Chondrocyte (in vitro differentiated cells): Measurements from ENCODE around the gene FOXO3B. TPM values are rescaled to one million over a fixed set of nuclear protein-coding genes. Genes with fewer than 3 reads are reported as not detected.
"Not testable (repeated sequence)": the region's sequence is repeated elsewhere in the genome, so short reads cannot be mapped to it uniquely, and the experiment has no call there.

Source experiments
- DNase-seq: peaks from one replicate; pipeline ENCODE4 v3.0.0; 2021; ENCODE audit warnings: mixed read lengths, low spot score
- H3K27ac Mint-ChIP-seq: one replicate; pipeline ENCODE4 v1.8.0; 2021; ENCODE audit warnings: mild to moderate bottlenecking, moderate library complexity, mixed read lengths; ENCODE audit not compliant: unreplicated experiment
- H3K27me3 Mint-ChIP-seq: 2 replicates; pipeline ENCODE4 v1.8.0; 2021; ENCODE audit warnings: low read depth, mixed read lengths
- H3K36me3 Mint-ChIP-seq: 2 replicates; pipeline ENCODE4 v1.8.0; 2021; ENCODE audit warnings: low read depth, mixed read lengths
- H3K4me1 Mint-ChIP-seq: 2 replicates; pipeline ENCODE4 v1.8.0; 2021; ENCODE audit warnings: low read depth, mild to moderate bottlenecking, mixed read lengths
- H3K4me3 Mint-ChIP-seq: one replicate; pipeline ENCODE4 v1.8.0; 2021; ENCODE audit warnings: mild to moderate bottlenecking, moderate library complexity, mixed read lengths; ENCODE audit not compliant: unreplicated experiment
- H3K9me3 Mint-ChIP-seq: 2 replicates; pipeline ENCODE4 v1.8.0; 2021; ENCODE audit warnings: low read depth, mixed read lengths
- total RNA-seq: library from RNA; stranded (reverse); gene quantifications from 3 replicates; pipeline ENCODE4 v1.2.1, GENCODE V29; 2021
- TF ChIP-seq, protein P1 (sequence below): fragments of 200-600 bp; sonication (generic); IDR thresholded peaks from 2 replicates; pipeline ENCODE4 v1.5.0; 2021; ENCODE audit warnings: antibody characterized with exemption, mild to moderate bottlenecking, moderate library complexity

FOXO3B gene
- total RNA-seq, 1 donor from 2014 or later: 7.5 TPM

DNA sequence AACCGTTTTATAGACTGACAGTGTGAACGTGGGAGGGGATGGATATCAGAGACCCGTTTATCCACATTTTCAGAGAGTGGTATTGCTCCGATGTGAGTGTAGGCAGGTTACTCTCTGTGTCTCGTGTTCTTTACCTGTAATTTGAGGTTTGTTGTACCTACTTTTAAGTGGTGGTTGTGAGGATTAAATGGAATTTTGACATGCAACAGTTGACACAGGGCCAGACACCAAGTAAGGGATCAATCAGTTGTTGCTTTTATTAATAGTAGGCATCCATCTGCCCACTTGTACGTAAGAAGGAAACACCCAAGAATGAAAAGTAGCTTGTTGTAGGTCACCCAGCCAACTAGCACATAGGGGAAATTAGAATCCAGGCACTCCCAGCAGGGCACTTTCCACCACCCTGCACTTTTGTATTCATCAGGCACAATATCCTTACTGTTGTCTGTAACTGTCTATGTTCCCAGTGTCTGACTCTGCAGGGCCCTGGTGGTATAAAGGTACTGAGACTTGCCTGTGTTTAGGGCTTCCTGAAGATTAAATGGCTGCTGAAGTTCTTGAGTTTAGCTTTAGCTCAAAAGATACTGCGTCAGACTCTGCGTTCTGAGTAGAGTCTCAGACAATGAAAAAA is 16.5 kb upstream of the FOXO3B start:
- Mint-ChIP-seq H3K4me1 (peaks cover 11% of the 10 kb centered on the region), H3K4me3 (peak overlapping the region; percentile 88)
- H3K27me3 Mint-ChIP-seq, DNase-seq, H3K36me3 Mint-ChIP-seq, H3K9me3 Mint-ChIP-seq, H3K27ac Mint-ChIP-seq: not testable (repeated sequence)
- TF ChIP-seq, protein P1, sequence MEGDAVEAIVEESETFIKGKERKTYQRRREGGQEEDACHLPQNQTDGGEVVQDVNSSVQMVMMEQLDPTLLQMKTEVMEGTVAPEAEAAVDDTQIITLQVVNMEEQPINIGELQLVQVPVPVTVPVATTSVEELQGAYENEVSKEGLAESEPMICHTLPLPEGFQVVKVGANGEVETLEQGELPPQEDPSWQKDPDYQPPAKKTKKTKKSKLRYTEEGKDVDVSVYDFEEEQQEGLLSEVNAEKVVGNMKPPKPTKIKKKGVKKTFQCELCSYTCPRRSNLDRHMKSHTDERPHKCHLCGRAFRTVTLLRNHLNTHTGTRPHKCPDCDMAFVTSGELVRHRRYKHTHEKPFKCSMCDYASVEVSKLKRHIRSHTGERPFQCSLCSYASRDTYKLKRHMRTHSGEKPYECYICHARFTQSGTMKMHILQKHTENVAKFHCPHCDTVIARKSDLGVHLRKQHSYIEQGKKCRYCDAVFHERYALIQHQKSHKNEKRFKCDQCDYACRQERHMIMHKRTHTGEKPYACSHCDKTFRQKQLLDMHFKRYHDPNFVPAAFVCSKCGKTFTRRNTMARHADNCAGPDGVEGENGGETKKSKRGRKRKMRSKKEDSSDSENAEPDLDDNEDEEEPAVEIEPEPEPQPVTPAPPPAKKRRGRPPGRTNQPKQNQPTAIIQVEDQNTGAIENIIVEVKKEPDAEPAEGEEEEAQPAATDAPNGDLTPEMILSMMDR: peak; percentile 9

DNA sequence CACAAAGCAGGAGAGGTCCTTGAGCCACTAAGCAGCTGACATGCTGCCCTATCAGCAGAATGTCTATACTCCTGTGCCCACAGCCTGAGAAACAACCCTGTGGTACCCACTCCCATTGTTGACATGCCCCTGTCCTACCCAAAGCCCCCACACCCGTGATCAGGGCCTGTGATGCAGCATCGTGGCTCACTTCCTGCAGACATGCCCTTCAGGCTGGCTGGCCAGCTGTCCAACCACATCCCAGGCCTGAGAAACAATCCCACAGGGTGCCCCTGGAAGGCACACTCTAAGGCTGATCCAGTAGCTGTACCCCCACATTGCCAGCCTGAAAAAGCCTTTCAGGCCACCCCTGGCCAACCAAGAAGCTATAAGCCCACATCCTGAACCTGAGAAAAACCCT is 13.0 kb upstream of the FOXO3B start:
- H3K4me1 Mint-ChIP-seq: peaks cover 11% of the 10 kb centered on the region
- not testable (repeated sequence) for H3K27me3 Mint-ChIP-seq, H3K4me3 Mint-ChIP-seq, DNase-seq, H3K27ac Mint-ChIP-seq, H3K36me3 Mint-ChIP-seq, H3K9me3 Mint-ChIP-seq

- H3K27ac Mint-ChIP-seq, H3K4me1 Mint-ChIP-seq, DNase-seq: not testable (repeated sequence)
Measured at GRCh38 chr17:18682668-18683067, 554 bp upstream of the FOXO3B start.

GRCh38 chr17:18677381-18677780 is 4.7 kb downstream of the FOXO3B start:
- DNase-seq, H3K4me1 Mint-ChIP-seq, H3K27me3 Mint-ChIP-seq, H3K4me3 Mint-ChIP-seq, H3K27ac Mint-ChIP-seq: not testable (repeated sequence)
- Mint-ChIP-seq H3K9me3 (peaks cover 20% of the 10 kb centered on the region), H3K36me3 (peaks cover 30% of the 10 kb centered on the region)

More at GRCh38 chr17:18682668-18683067, 554 bp upstream of the FOXO3B start:
- H3K27me3 Mint-ChIP-seq, H3K9me3 Mint-ChIP-seq, H3K36me3 Mint-ChIP-seq: not testable (repeated sequence)
- peak overlapping the region; percentile 74 for H3K4me3 Mint-ChIP-seq

DNA sequence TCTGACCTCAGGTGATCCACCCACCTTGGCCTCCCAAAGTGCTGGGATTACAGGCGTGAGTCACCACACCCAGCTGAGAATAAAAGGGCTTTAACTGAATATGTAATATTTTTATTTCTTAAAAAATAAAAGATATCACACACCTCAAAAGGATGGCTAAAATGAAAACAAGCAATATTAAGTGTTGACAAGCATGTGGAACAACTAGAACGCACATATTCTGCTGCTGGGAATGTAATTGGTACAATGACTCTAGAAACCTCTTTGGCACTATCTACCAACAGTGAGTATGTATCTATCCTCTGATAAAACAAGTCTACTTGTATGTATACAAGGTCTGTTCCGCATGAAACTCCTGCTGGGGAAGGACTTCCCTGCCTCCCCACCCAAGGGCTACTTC is 5.2 kb downstream of the FOXO3B start:
- not testable (repeated sequence) for H3K27me3 Mint-ChIP-seq, H3K4me3 Mint-ChIP-seq, H3K4me1 Mint-ChIP-seq, H3K27ac Mint-ChIP-seq, DNase-seq
- Mint-ChIP-seq H3K9me3 (peaks cover 20% of the 10 kb centered on the region), H3K36me3 (peaks cover 32% of the 10 kb centered on the region)

DNA sequence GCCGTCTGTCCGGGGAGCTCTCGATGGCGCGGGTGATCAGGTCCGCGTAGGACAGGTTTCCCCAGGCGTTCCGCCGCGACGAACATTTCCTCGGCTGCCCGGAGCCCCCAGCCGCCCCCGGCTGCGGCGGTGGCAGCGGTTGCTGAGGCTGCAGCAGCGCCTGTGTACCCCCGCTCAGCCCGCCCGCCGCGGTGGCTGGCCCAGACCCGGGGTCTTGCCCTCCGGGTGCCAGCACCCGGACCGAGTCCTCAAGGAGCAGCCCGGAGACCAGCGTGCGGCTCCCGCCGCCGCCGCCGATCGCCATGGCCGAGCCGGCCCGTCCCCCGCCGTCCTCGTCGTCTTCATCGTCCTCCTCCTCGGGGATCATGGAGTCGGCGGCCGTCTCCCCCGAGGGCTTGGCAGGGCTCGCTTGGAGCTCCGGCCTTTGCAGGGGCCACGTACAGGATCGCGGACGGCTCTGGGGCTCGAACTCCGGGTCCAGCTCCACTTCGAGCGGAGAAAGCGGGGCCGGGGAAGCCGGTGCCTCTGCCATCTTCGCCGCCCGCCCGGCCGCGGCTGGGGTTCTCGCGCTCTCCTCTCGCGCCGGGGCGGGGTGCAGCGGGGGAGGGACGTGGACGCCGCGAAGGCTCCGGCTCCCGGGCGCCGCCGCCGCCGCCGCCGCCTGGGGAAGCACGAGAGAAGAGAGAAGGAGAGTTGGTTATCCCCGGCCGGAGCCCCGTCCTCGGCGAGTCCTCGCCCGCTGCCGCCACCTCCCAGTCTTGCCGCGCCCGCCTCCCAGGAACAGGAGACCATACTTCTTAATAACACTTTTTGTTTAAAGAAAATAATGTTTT is 9.5 kb downstream of the FOXO3B start:
- peaks cover 53% of the 10 kb centered on the region for H3K36me3 Mint-ChIP-seq
- H3K9me3 Mint-ChIP-seq: peaks cover 33% of the 10 kb centered on the region
- H3K27me3 Mint-ChIP-seq, H3K4me3 Mint-ChIP-seq, DNase-seq, H3K27ac Mint-ChIP-seq, H3K4me1 Mint-ChIP-seq: not testable (repeated sequence)

DNA sequence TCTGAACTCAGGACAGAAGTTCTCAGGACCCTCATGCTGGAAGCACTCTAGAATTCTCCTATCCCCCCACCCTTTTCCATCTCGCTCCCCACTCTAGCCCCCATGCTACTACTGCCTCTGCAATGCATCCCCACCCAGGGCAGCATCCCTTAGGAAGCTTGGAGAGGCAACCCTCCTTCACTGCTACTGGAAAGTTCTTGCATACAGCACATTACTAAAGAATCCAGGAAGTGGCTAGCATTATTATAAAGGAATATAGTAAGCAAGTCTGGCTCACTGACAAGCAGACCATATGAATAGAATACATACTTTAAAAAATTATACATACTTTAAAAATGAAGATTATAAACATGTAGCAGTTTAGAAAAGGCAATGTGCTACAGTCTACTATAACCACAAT is 13.5 kb downstream of the FOXO3B start:
- DNase-seq, H3K27ac Mint-ChIP-seq, H3K27me3 Mint-ChIP-seq, H3K4me3 Mint-ChIP-seq, H3K4me1 Mint-ChIP-seq: not testable (repeated sequence)
- Mint-ChIP-seq H3K9me3 (peaks cover 23% of the 10 kb centered on the region), H3K36me3 (peaks cover 38% of the 10 kb centered on the region)

DNA sequence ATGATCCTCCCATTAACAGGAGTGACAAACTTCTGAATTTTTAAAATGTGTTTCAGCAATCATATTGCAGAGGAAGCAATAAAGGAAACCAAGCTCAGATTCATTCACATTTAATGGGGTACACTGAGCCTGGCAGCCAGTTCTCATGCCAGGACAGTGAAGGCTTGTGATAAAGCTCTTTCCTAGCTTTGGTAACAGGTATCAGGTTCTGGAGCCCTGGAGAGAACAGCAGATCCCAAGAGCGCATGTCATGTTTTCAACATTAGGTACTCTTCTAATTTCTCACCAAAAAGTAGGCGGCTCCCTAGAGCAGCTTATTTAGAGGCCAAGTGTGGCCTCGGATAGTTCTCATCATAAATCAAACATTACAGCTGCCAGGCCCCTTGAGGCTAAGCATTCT is 14.6 kb downstream of the FOXO3B start:
- Mint-ChIP-seq H3K36me3 (peaks cover 41% of the 10 kb centered on the region), H3K9me3 (peaks cover 32% of the 10 kb centered on the region)
- H3K27ac Mint-ChIP-seq: not testable (repeated sequence)

GRCh38 chr17:18666326-18666725 is 15.8 kb downstream of the FOXO3B start:
- H3K36me3 Mint-ChIP-seq: peaks cover 39% of the 10 kb centered on the region
- H3K27ac Mint-ChIP-seq, H3K4me1 Mint-ChIP-seq, DNase-seq, H3K4me3 Mint-ChIP-seq, H3K27me3 Mint-ChIP-seq: not testable (repeated sequence)
- H3K9me3 Mint-ChIP-seq: peaks cover 39% of the 10 kb centered on the region

More for the DNA sequence above, 14.6 kb downstream of the FOXO3B start:
- not testable (repeated sequence) for H3K4me3 Mint-ChIP-seq, H3K27me3 Mint-ChIP-seq, DNase-seq, H3K4me1 Mint-ChIP-seq

- not testable (repeated sequence) for H3K4me3 Mint-ChIP-seq, H3K27ac Mint-ChIP-seq, DNase-seq, H3K4me1 Mint-ChIP-seq, H3K27me3 Mint-ChIP-seq
- peaks cover 14% of the 10 kb centered on the region for H3K36me3 Mint-ChIP-seq
- H3K9me3 Mint-ChIP-seq: peaks cover 27% of the 10 kb centered on the region
Measured at GRCh38 chr17:18661924-18662624, 20.0 kb downstream of the FOXO3B start.

DNA sequence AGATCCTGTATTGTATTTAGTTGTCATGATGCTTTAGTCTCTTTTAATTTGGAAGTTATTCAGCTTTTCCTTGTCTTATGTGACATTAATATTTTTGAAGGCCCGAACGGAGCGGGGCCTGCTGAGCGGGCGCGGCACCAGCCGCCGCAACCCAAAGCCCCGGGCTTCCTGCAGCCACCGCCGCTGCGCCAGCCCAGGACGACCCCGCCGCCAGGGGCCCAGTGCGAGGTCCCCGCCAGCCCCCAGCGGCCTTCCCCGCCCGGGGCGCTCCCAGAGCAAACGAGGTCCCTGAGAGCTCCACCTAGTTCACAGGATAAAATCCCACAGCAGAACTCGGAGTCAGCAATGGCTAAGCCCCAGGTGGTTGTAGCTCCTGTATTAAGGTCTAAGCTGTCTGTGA is 32.0 kb downstream of the FOXO3B start:
- H3K9me3 Mint-ChIP-seq, DNase-seq, H3K36me3 Mint-ChIP-seq, H3K27ac Mint-ChIP-seq, H3K4me1 Mint-ChIP-seq, H3K4me3 Mint-ChIP-seq, H3K27me3 Mint-ChIP-seq: not testable (repeated sequence)
